Activated CD4-positive, alpha-beta memory T cell treated with anti-CD3 and anti-CD28 coated beads for 36 hours (primary cell): ENCODE results near the gene ADARB2. TPM values are rescaled to one million over a fixed set of nuclear protein-coding genes. Genes with fewer than 3 reads are reported as not detected.

Experiments used
- CTCF ChIA-PET: fragments of 350-600 bp; sonication (Branson Sonifier 250); formaldehyde crosslinking; loops from one replicate; lab custom pipeline; 2021; ENCODE audit warnings: antibody characterized with exemption, inconsistent platforms; lab: Charles Lee
- POLR2A ChIA-PET: fragments of 350-600 bp; sonication (Branson Sonifier 250); formaldehyde crosslinking; loops from one replicate; lab custom pipeline; 2021; ENCODE audit warnings: antibody characterized with exemption; lab: Charles Lee
- DNase-seq: peaks from one replicate; pipeline ENCODE4 v3.0.0-alpha.2; 2020
- H3K27ac Mint-ChIP-seq: one replicate; pipeline ENCODE4 v1.8.0; 2021; ENCODE audit warnings: mixed read lengths
- H3K27me3 Mint-ChIP-seq: one replicate; pipeline ENCODE4 v1.8.0; 2021; ENCODE audit warnings: mixed read lengths
- H3K36me3 Mint-ChIP-seq: one replicate; pipeline ENCODE4 v1.8.0; 2021; ENCODE audit warnings: mixed read lengths
- H3K4me1 Mint-ChIP-seq: one replicate; pipeline ENCODE4 v1.8.0; 2021; ENCODE audit warnings: low read depth, mixed read lengths
- H3K4me3 Mint-ChIP-seq: one replicate; pipeline ENCODE4 v1.8.0; 2021; ENCODE audit warnings: mild to moderate bottlenecking, mixed read lengths
- H3K9me3 Mint-ChIP-seq: one replicate; pipeline ENCODE4 v1.8.0; 2021; ENCODE audit warnings: mixed read lengths
- intact Hi-C: fragments of 100-400 bp; cut with micrococcal nuclease; formaldehyde crosslinking; loops from one replicate; pipeline ENCODE4 v1.15.1; 2023
- total RNA-seq, 2 experiments: library from RNA; stranded (reverse); gene quantifications; one replicate each; pipeline ENCODE4 v1.2.3, GENCODE V29; 2021

Gene ADARB2
- total RNA-seq, 2 experiments from 2014 or later: 2.2 TPM

DNA sequence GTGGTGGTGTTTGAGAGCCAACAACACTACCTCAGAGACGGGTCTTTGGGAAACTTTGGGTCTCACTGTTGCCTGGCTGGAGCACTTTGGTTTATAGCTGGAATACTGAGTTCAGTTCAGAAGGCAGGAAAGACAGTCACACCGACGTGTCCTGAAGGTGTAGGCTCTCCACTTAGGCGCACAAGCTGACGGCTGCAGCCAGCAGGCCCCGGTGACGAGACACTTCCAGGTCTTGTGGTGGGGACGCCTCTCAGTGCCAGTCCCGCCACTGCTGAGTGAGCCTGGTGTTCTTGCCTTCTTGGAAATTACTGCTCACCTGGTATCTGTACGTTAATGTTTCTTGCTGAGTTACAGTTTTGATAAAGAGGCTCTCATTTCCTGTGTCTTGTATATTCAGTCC lies 607.1 kb downstream of the ADARB2 start:
- intact Hi-C loops: no loop called here
- no peak overlapping the region for H3K27ac Mint-ChIP-seq
- no peak for DNase-seq
- CTCF ChIA-PET: interaction anchor here (1.1 to 1.3 kb wide), 2 partner anchors 20 to 291 kb away, joined by 3 read pairs; no protein-coding TSS in a partner anchor
- POLR2A ChIA-PET: no interaction called here
- peaks cover 6% of the 10 kb centered on the region for H3K4me1 Mint-ChIP-seq
- H3K4me3 Mint-ChIP-seq: no peak overlapping the region
- H3K9me3 Mint-ChIP-seq: no peaks in the 10 kb centered on the region
- H3K36me3 Mint-ChIP-seq: peaks cover 46% of the 10 kb centered on the region
- no peaks in the 10 kb centered on the region for H3K27me3 Mint-ChIP-seq

DNA sequence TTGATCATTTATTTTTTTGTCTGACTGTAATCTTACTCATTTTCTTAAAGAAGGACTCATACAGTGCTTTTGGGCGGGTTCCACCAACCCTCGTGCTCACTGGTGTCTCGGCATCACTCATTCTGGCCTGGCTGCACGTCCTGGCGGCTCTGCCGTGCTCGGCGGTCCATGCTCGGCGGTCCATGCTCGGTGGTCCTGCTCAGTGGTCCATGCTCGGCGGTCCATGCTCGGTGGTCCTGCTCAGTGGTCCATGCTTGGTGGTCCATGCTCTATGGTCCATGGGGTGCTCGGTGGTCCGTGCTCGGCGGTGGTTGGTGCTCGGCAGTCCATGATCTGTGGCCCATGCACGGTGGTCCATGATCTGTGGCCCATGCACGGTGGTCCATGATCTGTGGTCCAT lies 608.7 kb downstream of the ADARB2 start:
- ChIA-PET POLR2A (no interaction called here), CTCF (no interaction called here)
- Mint-ChIP-seq H3K9me3 (no peaks in the 10 kb centered on the region), H3K27ac (no peak overlapping the region), H3K36me3 (peaks cover 59% of the 10 kb centered on the region), H3K4me3 (no peak overlapping the region), H3K4me1 (peaks cover 5% of the 10 kb centered on the region), H3K27me3 (no peaks in the 10 kb centered on the region)
- intact Hi-C loops: no loop called here
- DNase-seq: no peak

DNA sequence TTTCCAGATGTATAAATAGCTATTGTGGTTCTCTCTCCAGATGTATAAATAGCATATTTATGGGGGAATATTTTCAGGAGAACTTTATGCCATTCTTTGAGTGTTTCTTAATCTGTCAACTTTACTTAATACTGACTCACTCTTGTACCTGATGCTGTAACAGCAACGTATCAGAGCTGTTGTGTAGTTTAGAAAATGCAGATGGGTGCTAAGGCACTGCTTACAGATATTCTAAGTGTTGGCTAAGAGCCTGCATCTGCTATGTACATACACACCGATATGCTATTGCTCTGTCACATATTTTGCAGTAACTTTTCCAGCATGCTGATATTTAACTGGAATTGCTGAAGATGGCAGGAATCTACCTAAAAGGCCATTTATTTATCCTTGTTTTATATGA lies 609.2 kb downstream of the ADARB2 start:
- Mint-ChIP-seq H3K27me3 (no peaks in the 10 kb centered on the region), H3K4me1 (peaks cover 7% of the 10 kb centered on the region), H3K4me3 (no peak overlapping the region), H3K27ac (no peak overlapping the region), H3K9me3 (no peaks in the 10 kb centered on the region), H3K36me3 (peaks cover 65% of the 10 kb centered on the region)
- POLR2A ChIA-PET: no interaction called here
- DNase-seq: no peak
- CTCF ChIA-PET: no interaction called here
- intact Hi-C loops: no loop called here

DNA sequence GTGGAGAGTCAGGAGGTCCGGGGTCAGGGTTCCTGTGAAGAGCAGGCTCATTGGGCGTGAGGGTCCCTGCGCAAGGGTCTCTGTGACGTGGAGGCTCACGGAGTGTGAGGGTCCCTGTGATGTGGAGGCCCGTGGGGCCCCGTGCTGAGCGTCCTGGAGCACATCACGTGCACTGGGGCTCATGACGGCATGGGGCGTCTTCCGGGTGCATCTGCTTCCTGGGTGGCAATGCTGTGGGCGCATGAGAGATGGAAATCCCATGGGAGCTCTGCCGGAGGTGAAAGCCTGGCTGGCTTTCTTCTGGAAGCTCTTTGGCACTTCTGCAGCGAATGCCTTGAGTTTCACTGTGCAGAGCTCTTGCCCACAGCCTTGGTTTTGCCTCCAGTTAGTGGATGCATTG lies 609.7 kb downstream of the ADARB2 start:
- DNase-seq: no peak
- ChIA-PET POLR2A (no interaction called here), CTCF (no interaction called here)
- intact Hi-C loops: no loop called here
- Mint-ChIP-seq H3K36me3 (peaks cover 67% of the 10 kb centered on the region), H3K4me3 (no peak overlapping the region), H3K27ac (no peak overlapping the region), H3K4me1 (peaks cover 11% of the 10 kb centered on the region), H3K27me3 (no peaks in the 10 kb centered on the region), H3K9me3 (no peaks in the 10 kb centered on the region)
